OCI-LY1 (cell line): ENCODE results near the gene CACNA2D3.

Experiments
- CTCF ChIP-seq: fragments of 200-600 bp; sonication (generic), shearing (Covaris generic); IDR thresholded peaks from 2 replicates; pipeline ENCODE4 v1.5.1; 2017; ENCODE audit warnings: mild to moderate bottlenecking, antibody characterized with exemption, low read length, moderate library complexity, mixed read lengths
- EZH2 ChIP-seq: fragments of 200-600 bp; sonication (generic), shearing (Covaris generic); IDR thresholded peaks from 2 replicates; pipeline ENCODE4 v1.8.0; 2017; ENCODE audit warnings: borderline replicate concordance, mixed run types, mild to moderate bottlenecking, antibody characterized with exemption, low read length, moderate library complexity, mixed read lengths

GRCh38 chr3:54755756-54756155 is 633.4 kb downstream of the CACNA2D3 start:
- TF ChIP-seq CTCF (no peak), EZH2 (no peak)
